GM12892 (cell line): ENCODE measurements around the gene AKAP8L.

Experiments used
- POLR2A ChIP-seq: IDR thresholded peaks from 2 replicates; pipeline ENCODE4 v1.6.1; 2011; ENCODE audit warnings: low read depth, low read length, control low read depth
- POLR2AphosphoS5 ChIP-seq: IDR thresholded peaks from 2 replicates; pipeline ENCODE4 v1.6.1; 2011; ENCODE audit warnings: low read depth, low read length, control low read depth
- TAF1 ChIP-seq: IDR thresholded peaks from 2 replicates; pipeline ENCODE4 v1.6.1; 2011; ENCODE audit warnings: low read depth, mild to moderate bottlenecking, control low read depth, low read length, borderline replicate concordance

GRCh38 chr19:15453091-15453578 lies 34.3 kb upstream of the AKAP8L start:
- TF ChIP-seq TAF1 (no peak), POLR2A (no peak), POLR2AphosphoS5 (no peak)
